Uterus (tissue), 2 donors: Measurements from ENCODE around the gene ATP8A2.
"Not testable (repeated sequence)": the region's sequence is repeated elsewhere in the genome, so short reads cannot be mapped to it uniquely, and the experiment has no call there.

Experiments
- CTCF ChIP-seq, 4 experiments: fragments of 200-600 bp in 2 of 4; fragments of 450-650 bp in 2 of 4; sonication (generic) in 2 of 4; IDR thresholded peaks; one replicate each; pipeline ENCODE4 v1.5.1; 2016 to 2019; ENCODE audit warnings: antibody characterized with exemption in 4 of 4, mild to moderate bottlenecking in 2 of 4, moderate library complexity in 1 of 4
- POLR2A ChIP-seq, 2 donors: fragments of 450-650 bp; IDR thresholded peaks; one replicate each; pipeline ENCODE4 v1.6.1; 2016; ENCODE audit warnings: antibody characterized with exemption in 2 of 2, mild to moderate bottlenecking in 1 of 2, moderate library complexity in 1 of 2

- TF ChIP-seq CTCF, POLR2A (IDR thresholded peaks at IDR 0.05): not testable (repeated sequence)
These were observed 582.3 kb downstream of the ATP8A2 start for GRCh38 chr13:25954080-25954479.
